Measurements from ENCODE around the gene LETMD1.
"Not testable (repeated sequence)": the region's sequence is repeated elsewhere in the genome, so short reads cannot be mapped to it uniquely, and the experiment has no call there.

The LETMD1 gene

DNA sequence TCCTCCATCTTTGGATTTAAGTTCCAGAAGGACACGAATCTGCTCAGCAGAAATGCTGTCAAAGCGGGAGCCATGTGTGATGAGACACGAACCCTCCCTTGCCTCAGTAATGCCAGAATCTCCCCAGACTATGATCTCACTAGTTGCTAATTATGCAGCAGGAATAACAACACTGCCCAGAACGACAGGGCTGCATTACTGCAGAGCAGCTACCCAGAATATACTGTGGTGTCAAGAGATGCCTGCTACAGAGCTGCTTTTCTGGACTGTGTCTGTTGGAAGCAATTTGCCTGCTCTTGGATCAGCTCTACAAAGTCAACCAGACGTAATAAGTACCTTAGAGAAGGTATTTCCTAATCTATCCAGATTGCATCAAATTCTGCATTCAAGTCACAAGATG lies 29.8 kb downstream of the LETMD1 start:
- peak; percentile 77 for DNase-seq (ENCODE audit: low spot score)

DNA sequence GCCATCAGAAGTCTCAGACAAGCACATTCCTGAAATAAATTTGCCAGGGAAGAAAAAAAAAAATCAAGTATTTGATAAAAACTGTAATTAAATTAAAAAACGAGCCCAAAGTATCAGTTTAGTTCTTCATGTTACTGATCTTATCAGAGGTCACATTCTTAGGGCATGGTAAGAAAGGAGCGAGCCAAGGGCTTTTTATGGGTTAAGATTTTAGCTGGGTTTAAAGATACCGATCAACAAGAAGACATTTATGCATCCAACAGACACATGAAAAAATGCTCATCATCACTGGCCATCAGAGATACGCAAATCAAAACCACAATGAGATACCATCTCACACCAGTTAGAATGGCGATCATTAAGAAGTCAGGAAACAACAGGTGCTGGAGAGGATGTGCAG lies 30.2 kb downstream of the LETMD1 start:
- not testable (repeated sequence) for DNase-seq (ENCODE audit: low spot score)

DNA sequence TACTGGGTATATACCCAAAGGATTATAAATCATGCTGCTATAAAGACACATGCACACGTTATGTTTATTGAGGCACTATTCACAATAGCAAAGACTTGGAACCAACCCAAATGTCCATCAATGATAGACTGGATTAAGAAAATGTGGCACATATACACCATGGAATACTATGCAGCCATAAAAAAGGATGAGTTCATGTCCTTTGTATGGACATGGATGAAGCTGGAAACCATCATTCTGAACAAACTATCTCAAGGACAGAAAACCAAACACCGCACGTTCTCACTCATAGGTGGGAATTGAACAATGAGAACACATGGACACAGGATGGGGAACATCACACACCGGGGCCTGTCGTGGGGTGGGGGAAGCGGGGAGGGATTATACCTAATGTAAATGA lies 30.7 kb downstream of the LETMD1 start:
- not testable (repeated sequence) for DNase-seq (ENCODE audit: low spot score)

DNA sequence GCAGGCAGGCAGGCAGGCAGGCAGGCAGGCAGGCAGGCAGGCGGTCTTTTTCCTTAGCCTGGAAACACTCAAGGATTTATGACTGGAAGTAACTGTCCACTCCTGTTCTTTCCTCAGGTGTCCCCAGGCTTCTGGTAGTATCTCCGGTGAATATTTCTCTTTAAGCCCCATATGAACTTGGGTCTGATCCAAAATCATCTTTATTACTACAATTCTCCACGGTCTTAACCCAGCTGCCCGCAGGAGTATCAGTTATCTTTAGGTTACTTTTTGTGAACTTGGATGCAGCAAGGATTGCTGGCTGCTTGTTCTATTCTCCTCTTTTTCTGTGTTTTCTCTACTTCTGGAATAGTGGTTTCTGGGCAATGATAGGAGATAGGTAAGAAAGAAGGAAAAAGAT lies 32.0 kb downstream of the LETMD1 start:
- no peak for DNase-seq (ENCODE audit: low spot score)

DNA sequence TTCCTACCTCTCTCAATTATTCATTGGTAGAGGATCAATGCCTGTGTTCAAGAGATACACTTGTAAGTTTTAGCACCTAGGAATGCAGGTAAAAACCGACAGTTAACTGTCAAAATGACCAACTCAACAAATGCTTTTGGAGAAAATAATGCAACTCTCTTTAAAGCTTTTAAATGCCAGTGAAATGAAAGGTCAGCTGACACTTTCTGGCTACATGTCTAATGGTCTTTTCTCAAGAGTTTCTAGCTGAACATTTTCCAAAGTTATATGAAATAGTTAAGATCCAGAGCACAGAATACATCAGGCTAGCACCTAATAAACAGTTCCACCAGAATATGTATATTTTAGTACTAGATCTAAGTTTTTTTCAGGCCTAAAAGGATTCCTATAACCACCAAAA lies 33.3 kb downstream of the LETMD1 start:
- no peak for DNase-seq (ENCODE audit: low spot score)

DNA sequence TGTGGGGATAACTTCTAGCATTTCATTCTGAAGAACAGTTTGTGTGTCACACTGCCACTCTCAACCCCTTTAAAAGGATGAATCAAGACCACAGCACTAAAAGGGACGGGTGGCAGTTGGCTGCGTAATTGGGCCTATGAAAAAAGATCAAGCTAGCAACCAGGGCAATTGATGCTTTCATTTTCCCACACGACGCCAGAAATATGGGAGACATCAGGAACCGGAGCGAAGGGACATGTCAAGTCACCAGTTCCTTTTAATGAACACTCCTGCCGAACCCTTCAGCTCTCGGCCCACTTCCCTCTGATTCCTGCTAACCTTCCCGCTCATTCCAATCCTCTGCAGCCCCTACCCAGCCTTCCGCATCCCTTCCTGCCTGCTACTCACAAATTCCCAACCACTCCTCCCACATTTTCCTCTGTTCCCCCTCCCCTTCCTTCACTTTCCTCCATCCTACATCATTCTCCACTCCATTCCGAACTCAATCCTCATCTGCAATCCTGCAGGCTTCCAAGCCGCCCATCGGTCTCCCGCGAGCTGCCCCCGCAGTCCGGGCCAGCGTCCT lies 34.5 kb downstream of the LETMD1 start:
- peak; percentile 49 for DNase-seq (ENCODE audit: low spot score)

DNA sequence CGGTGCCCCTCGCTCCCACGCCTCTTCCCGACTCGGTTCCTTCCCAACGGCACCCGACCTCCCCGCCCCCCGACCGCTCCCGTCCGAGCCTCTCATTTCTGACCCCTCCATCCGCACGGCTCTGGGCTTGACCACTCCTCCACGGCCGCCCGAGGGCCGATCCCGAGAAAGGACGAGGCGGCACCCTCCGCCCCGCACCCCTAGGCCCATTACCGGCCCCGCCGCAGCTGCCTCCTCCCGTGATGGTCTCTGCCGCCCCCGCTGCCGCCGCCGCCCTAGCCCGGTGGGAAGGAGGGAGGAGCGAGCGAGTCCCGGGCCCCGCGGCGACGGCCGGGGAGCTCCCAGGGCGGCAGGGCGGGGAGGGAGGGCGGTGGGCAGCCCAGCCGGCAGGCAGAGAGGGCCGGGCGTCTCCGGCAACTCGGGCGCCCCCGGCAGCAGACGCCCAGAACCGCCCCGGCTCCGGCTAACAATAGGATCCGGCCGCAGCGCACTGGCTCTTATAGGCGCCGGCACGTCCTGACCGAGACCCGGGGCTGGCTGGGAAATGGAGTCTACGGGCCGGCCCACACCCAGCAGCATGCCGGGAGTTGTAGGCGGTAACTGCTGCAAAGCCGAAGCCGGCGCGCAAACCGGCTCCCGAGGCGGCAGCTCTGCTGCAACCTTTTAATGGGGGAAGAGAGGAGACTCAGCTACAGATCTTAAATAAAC lies 35.2 kb downstream of the LETMD1 start, which contains the start of gene CSRNP2:
Gene CSRNP2 (minus strand): TSS at position 471 of the 708 bp plus-strand sequence. CDS start 7,035 bp downstream, outside the sequence.
- peak; percentile 98 for DNase-seq (ENCODE audit: low spot score)

DNA sequence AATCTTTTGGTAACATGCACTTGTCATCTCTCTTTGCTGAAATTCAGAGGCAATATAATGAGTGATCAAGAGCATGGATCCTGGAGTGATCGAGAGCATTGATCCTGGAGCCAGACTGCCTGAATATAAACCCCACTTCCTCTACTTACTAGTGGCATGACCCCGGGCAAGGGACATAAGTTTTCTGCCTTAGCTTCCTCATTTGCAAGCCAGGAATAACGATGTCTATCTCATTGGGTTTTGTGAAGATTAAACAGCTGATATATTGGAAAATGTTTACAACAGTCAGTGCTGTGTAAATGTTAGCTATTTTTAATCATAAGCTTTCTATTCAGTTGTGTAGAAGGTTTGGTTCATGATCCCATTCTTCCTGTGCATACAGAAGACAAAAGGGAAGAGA lies 37.6 kb downstream of the LETMD1 start:
- no peak for DNase-seq (ENCODE audit: low spot score)

DNA sequence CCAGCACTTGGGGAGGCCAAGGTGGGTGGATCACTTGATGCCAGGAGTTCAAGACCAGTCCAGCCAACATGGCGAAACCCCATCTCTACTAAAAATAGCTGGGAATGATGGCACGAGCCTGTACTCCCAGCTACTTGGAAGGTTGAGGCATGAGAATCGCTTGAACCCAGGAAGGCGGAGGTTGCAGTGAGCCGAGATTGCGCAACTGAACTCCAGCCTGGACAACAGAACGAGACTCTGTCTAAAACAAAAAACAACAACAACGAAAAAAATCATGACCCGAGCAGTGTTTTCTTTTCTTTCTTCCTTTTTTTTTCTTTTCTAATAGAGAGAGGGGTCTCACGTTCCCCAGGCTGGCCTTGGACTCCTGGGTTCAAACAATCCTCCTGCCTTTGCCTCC lies 38.8 kb downstream of the LETMD1 start:
- no peak for DNase-seq (ENCODE audit: low spot score)

DNA sequence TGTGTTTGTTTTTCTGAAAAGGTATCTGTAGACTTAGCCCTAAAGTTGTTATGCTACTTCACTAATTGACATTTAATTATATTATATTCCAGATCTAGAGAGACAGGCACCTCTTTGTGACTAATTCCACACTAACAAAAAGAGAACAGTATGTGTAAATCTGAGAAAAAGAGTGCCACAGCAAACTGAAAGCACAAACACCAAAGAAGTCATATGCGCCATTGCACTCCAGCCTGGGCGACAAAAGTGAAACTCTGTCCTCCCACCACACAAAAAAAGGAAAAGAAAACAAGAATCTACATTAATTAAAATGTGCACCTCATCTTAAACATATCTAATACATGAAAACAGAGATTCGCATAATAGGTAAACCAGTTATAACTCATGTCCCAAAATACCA lies 39.7 kb downstream of the LETMD1 start:
- no peak for DNase-seq (ENCODE audit: low spot score)

DNA sequence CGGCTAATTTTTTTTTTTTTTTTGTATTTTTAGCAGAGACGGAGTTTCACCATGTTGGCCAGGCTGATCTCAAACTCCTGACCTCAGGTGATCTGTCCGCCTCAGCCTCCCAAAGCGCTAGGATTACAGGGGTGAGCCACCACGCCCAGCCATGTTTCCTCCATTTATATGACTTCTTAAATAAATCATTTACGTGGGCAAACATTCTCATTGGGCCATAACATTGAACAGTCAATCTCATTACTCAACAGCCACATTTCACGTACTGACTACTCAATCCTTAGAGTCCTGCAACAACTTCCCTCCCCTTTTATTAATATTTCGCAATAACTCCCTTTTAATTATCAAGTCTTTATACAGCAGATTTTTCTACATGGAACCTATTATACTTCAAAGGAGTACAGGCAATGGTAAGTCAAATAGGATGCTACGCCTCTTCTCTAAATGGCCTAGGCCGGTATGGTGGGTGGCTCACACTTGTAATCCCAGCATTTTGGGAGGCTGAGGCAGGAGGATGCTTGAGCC lies 42.6 kb downstream of the LETMD1 start:
- DNase-seq (ENCODE audit: low spot score) = no peak

DNA sequence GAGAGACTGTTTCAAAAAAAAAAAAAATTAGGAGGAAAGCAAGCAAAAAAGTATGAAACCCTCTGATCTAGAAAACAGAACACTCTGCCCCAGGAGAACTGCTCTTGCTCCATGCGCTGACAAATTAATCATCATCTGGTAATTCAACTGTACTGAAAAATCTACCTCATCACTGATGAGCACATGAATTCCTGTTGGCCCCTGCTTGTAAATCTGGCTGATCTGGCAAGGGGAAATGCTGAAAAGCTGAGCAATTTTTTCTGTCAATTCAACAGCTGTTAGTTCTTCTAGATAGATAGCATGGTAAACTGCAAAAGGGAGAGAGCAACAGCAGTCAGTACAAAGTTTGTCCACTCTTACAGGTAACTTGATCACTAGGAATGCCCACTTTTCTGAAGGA lies 50.5 kb downstream of the LETMD1 start:
- DNase-seq (ENCODE audit: low spot score) = peak; percentile 55

DNA sequence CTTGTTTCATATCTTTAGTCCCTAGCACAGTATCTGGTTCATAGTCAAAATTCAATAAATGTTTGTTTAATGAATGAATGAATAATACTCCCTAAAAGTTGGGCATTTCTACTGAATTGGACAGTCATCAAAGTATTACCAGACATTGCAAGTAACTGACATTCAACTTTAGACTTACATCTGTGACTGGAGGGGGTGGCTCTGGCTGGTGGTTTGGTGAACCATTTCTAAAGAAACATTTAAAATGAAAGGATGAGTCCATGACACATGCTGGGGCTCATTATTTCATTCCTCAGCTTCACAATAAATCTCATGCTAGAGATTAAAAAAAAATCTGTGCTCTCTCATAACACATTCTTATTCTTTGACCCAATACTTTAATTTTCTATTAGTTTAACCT lies 55.9 kb downstream of the LETMD1 start:
- no peak for DNase-seq (ENCODE audit: low spot score)

DNA sequence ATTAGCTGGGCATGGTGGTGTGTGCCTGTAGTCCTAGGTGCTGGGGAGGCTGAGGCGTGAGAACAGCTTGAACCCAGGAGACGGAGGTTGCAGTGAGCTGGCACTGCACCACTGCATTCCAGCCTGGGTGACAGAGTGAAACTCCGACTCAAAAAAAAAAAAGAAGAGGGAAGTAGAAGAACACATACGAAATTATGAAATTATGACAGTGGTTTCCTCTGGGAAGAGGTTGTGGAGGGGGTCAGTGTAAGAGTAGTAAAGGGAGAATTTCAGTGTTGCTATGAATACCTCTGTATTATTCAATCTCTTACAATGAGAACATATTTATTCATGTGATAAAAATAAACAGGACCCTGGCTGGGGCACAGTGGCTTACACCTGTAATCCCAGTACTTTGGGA lies 60.0 kb downstream of the LETMD1 start:
- DNase-seq (ENCODE audit: low spot score) = no peak
